A172 (cell line): Measurements from ENCODE around the gene PPM1G. TPM values are rescaled to one million over a fixed set of nuclear protein-coding genes. Genes with fewer than 3 reads are reported as not detected.

Experiments used
- DNase-seq: peaks from one replicate; pipeline ENCODE4 v3.0.0-alpha.2; 2015; ENCODE audit warnings: low spot score
- total RNA-seq: library from RNA; depleted of rRNA; stranded (reverse); fragments of >200 nt; shearing (Covaris generic); gene quantifications from 2 replicates; pipeline ENCODE4 v1.2.3, GENCODE V29; 2014

The PPM1G gene
- total RNA-seq, 1 experiment from 2014 or later = 200 TPM

DNA sequence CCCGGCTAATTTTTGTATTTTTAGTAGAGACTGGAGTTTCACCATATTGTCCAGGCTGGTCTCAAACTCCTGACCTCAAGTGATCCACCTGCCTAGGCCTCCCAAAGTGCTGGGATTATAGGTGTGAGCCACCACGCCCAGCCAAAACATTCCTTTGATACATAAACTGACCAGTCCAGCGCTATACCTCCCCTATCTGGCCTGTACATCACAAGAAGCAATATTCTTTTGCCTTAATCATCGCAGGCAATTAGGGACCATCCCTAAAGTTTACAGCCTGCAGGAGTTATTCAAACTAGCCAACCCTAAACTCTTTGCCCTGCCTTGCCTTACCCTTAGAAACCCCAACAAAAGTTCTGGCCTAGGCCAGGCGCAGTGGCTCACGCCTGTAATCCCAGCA lies 6.8 kb upstream of the PPM1G start:
- DNase-seq = no peak

DNA sequence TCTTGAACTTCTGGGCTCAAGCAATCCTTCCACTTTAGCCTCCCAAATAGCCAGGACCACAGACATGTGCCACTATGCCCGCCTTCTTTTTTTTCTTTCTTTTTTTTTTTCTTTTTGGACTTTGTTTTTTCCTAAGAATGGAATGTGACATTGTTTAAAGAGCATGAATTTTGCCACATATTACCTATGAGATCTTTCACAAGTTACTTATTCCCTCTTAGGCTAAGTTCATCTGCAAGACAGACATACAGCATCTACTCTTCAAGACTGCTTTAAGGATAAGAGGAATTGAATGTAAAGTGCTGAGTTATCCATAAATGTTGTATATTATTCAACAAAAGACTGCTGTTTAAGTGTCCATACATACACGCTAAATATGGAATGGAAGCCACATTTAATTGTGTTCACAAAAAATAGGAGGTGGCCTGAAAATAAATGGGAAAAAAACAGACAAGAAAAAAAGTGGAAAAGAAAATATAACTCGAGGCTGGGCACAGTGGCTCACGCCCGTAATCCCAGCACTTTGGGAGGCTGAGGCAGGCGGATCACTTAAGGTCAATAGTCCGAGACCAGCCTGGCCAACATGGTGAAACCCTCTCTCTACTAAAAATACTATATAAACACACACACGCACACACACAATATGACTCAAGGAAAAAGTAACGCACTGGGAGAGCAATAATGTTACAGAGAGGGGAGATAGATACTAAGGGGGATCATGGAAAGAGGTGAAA lies 3.2 kb upstream of the PPM1G start:
- no peak for DNase-seq

DNA sequence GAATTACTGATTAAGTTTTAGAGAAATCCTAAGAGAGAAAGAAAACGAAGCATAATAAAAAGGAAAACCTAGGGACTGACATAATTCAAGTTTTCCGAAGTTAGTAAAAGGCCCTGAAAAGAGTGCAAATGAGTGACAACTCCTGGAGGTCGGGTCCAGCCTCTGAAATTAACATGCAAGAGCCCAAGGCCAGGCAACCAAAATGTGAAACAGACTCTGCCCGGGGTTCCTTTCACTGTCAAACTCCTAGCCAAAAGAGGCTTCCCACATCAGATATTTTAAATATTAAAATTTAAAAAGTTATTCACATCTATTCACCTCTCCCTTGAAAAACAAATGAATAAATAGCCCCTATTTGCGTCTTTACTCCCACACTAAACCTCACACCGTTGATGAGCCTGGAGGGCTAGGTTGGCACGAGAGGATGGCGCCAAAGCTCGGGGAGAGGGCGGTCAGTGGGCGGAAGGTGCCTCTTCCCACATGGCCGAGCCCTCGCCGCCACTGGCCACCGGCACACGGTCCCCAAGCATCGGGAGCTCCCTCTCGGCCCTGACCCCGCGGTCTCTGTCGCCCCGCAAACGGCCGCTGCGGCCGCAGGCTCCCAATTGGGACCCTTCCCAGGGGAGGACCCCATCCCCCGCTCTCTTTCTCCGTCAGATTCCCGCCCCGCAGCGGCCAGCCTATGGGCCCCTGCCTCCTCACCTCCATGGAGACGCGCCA lies 630 bp downstream of the PPM1G start:
- no peak for DNase-seq

DNA sequence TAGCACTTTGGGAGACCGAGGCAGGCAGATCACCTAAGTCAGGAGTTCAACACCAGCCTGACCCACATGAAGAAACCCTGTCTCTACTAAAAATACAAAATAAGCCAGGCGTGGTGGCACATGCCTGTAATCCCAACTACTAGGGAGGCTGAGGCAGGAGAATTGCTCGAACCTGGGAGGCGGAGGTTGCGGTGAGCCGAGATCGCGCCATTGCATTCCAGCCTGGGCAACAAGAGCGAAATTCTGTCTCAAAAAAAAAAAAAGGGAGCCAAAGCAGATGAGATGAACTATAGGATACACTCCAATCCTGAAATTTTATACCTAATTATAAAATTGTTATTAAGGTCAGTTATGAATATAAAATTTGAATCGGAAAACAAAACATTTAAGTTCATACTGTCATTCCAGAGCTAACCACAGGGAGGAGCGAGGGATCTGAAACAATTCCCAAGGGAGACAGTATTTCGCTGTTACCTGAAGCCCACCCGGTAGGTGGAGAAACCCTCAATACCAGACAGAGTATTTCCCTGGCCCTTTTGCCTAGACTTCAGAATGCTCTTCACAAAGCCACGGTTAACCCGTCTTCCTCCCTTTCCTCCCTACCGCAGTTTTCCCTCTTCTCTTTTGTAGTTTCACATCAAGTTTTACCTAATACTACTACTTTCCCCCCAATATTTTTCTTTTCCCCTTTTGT lies 1.4 kb downstream of the PPM1G start:
- DNase-seq = peak; percentile 55

DNA sequence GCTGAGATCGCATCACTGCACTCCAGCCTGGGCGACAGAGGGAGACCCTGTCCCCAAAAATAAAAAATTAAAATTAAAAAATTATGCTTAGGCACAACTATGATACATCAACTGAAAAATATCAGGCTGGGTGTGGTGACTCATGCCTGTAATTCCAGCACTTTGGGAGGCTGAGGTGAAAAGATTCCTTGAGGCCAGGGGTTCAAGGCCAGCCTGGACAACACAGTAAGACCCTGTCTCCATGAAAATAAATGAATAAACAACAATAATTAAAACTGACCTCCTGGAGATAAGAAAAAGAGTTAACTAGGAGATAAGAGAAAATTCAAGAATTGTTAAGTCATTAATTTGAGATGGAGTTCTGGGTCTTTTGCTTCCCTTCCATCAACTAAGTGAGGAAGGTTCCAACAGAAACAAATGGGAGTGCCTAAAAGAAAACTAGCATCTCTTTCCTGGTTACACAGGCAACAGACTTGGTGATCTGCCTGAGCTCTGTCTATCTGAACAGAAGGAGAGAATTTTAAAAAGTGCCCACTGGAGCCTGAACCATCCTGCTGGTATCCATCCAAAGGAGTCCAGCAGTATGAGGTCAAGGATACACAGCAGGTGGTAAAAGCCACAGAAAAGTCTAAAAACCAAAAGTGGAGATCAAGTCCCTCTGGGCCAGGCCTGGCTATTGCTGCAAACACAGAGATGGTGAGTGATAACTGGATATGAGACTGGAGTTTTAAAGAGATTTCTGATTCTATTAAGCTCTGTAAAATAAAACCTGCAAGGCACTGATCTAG lies 8.8 kb downstream of the PPM1G start:
- DNase-seq = peak; percentile 41

DNA sequence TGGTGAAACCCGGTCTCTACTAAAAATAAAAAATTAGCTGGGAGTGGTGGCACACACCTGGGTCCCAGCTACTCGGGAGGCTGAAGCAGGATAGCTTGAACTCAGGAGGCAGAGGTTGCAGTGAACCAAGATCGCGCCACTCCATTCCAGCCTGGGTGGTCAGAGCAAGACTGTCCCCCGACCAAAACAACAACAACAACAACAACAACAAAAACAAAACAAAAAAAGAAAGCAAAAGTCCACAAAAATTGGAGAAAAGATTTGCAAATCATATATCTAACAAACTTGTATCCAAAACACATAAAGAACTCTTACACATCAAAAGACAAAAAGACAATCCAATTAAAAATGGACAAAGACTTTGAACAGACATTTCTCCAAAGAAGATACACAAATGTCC lies 10.4 kb downstream of the PPM1G start:
- DNase-seq = no peak

DNA sequence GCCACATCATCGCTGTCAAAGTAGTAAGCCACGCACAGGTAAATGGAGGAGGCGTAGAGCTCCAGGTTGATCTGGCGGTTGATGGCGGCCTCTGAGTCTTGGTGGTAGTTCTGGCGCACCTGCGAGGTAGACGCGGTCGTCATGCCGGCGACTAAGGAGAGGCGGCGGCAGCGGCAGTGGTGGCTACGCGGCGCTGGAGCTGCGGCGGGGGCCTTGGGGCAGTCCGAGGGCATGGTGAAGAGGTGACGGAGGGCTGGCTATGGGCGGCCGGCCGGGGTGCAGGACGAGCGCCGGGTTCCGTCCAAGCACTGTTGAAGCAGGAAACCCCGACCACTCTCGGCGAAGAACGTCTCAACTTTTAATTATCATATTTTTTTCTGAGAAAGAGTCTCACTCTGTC lies 16.2 kb downstream of the PPM1G start:
- no peak for DNase-seq

DNA sequence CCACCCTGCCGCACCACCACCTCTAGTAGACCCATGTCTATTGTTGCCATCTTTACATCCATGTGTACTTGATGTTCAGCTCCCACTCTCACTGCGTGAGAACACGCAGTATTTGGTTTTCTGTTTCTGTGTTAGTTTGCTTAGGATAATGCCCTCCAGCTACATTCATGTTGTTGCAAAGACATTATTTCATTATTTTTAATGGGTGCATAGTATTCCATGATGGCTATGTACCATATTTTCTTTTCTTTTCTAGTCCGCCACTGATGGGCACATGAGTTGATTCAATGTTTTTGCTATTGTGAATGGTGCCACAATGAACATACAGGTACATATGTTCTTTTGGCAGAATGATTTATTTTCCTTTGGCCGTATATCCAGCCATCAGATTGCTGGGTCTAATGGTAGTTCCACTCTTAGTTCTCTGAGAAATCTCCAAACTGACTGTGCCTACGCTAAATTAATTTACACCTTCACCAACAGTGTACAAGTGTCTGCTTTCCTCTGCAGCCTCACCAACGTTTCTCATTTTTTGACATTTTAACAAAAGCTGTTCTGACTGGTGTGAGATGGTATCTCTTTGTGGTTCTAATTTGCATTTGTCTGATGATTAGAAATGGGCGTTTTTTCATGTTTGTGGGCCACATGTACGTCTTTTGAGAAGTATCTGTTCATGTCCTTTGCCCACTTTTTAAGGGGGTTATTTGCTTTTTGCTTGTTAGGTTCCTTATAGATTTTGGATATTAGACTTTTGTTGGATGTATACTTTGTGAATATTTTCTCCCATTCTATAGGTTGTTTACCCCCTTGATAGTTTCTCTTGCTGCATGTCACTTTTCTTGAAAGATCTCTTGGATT lies 18.3 kb downstream of the PPM1G start:
- no peak for DNase-seq

DNA sequence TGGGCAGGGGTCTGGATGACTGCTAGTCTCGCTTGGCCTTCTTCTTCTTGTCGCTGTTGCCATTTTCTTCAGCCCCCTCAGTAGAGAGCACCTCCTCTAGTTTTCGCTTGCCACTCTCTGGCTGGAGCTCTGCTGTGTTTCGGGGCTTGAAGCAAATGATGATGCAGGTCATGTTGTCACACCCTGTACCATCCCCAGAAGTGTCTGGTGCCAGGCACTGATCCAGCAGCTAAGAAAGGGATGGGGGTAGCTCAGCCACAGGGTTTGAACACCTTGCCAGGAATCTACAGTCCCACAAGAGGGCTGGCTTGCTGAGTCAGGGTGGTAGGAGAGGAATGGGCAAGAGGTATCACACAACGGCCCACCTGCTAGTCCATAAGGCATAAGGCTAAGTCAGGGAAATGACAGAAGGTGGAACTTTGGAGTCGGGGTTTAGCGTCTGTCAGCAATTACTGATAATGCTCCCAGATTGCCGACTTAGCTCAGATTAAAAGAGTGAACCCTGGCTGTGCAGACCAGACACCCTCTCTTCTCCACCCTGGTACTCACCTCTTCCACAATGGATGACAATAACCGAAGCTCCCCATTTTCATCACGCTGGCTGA lies 27.7 kb downstream of the PPM1G start:
- no peak for DNase-seq

DNA sequence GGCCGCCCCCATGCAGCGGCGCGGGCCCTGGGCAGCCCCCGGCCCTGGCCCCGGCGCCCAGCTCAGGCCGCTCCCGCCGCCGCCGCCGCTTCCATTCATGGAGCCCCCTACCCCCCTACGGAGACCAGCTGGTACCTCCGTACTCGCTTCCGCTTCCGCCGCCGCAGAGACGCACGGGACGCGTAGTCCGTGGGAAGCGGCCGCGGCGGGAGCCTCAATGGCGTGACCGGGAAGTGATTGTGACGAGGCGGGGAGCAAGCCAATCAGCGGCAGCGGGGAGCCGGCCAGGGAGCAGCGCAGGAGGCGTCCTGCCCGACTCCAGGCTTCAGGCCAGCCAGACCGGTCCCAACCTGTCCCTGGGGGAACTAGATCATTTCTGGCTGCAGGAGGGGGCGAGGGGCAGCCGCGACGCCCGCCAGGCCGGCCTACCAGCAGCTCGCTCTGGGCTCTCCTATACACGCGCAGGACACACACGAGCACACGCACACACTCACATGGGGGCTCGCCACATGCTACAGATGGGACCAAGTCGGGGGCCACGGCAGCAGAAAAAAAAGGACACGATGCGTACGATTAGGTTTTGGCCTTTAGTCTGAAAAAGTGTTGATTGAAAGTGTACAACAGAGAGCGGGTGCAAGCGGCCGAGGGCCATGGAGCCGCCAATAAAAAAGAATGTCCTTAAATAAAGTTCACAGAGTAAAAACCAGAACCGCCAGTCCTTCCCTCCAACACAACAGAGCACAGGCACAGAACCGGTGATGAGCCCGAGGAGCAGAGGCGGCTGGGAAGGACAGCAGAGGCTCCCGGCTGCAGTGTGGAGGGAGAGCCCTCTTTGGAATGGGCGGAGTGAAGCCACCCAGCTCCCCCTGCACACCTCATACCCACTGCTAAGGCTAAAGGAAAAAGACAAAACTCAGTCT lies 28.5 kb downstream of the PPM1G start, which contains the start of gene ZNF513:
ZNF513 (minus strand) TSS at position 109 of the 920 bp plus-strand sequence. CDS start 208 bp downstream, outside the sequence.
- no peak for DNase-seq

DNA sequence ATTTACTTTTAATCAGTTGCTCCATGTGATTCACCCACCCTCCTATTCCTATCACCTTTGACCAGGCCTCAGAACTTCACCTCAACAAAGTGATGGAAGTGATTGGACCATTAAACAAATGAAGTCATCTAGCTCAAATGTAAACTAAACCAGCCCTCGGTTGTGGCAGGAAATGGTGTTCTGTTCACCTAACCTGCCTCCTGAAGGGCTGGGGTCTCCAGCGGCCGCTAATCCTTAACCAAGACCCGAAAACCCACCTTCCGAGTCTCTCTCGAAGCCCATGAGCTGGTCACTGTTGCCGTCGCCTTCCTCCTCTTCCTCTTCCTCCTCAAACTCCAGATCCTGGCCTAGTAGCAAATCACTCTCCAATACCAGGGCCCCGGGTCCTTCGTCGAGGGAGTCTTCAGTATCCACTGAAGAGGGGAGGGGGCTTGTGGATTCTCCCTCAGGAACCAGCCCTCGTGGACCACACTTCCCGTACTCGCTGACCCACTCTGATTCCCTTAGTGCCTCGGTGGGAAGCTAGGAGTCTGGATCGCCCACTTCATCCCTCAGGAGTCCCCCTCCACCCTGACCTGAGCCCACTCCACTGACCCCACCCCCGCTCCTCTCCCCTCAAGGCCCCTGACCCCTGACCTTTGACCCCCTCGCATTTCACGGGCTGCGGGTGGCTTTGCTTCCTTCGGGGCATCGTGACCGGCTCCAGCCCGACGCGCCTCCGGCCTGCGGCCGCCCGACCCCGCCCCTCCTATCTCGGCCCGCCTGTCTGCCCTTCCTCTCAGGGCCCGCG lies 29.4 kb downstream of the PPM1G start:
- DNase-seq = no peak

DNA sequence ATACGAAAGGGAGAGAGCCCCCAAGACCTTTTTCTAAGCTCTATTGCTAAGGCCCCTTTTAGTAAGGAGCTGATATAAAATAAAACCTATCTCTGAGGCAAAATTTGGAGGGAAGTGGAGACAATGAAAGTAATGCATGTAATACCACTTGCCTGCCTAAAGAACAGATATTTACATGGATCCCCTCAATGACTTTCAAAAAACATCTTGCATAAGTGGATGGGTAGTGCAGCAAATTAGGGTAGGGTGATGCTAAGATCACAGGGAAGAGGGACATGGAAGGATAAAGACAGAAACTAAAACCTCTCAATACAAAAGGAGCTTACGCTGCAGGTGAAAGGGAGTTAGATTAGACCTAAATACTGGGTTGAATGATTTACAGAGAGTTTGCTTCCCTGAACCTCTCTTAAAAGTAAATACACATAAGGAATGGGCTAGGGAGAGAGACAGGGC lies 30.0 kb downstream of the PPM1G start:
- no peak for DNase-seq

DNA sequence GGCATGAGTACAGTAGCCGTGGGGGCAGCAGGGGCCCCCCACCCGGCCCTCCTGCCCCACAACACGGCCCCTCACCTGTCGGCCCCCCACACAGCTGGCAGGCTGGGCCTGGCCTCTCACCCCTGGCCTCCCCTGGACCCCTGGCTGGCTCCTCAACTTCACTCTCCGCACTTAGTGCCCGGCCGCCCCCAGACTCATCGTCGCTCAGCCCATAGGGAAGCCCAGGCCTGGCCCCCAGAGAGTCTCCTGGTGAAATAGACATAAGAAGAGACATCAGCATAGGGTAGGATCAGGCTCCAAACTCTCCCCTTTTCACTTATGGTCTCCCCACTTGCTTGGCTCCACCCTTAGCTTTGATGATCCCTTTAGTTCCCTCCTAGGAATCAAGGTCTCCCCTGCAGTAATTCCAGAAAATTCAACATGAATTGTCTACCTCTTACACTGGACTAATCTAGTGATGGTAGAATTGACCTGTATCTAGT lies 30.5 kb downstream of the PPM1G start:
- no peak for DNase-seq

DNA sequence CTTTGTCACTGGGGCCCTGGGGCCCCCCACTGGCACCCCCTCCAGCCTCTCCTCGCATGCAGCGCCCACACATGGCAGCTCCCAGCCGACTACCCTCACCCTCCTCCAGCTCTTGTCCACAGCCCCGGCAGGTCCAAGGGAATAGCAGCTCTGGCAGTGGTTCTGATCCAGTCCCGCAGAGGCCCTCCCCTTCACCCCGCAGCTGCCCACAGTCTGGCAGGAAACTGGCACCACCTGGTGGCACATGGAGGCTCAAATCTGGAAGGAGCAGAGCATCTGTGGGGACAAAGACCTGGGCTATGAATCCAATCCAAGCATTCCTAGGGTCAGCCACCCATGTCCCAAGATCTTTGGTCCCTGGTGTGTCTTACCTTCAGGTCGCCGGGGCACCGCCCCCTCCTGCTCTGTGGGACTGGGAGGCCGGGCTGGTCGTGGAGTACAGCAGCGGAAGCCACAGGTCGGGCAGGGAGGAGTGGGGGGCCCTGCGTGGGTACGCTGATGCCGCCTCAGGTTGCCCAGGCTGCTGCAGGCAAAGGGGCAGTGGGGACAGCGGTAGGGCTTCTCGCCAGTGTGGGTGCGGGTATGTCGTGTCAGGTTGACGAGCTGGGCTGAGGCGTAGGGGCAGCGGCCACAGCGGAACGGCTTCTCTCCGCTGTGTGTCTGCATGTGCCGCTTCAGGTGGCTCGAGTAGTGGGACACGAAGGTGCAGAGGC lies 31.1 kb downstream of the PPM1G start:
- DNase-seq = no peak

DNA sequence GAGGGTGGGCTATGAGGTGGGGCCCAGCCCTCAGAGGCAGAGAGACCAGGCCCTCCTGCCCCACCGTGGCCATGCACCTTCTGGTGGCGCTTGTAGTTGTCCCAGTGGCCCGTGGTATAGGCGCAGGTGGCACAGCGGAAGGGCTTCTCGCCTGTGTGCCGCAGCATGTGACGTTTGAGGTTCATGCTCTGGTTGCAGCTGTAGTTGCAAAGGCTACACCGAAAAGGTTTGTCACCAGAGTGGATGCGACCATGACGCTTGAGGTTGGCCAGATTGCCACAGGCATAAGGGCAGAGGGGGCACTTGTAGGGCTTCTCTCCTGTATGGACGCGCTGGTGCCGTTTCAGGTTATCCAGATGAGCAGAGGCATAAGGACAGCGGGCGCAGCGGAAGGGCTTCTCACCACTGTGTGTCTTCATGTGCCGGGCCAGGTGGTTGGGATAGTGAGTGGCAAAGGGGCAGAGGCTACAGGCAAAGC lies 31.7 kb downstream of the PPM1G start:
- DNase-seq = no peak

DNA sequence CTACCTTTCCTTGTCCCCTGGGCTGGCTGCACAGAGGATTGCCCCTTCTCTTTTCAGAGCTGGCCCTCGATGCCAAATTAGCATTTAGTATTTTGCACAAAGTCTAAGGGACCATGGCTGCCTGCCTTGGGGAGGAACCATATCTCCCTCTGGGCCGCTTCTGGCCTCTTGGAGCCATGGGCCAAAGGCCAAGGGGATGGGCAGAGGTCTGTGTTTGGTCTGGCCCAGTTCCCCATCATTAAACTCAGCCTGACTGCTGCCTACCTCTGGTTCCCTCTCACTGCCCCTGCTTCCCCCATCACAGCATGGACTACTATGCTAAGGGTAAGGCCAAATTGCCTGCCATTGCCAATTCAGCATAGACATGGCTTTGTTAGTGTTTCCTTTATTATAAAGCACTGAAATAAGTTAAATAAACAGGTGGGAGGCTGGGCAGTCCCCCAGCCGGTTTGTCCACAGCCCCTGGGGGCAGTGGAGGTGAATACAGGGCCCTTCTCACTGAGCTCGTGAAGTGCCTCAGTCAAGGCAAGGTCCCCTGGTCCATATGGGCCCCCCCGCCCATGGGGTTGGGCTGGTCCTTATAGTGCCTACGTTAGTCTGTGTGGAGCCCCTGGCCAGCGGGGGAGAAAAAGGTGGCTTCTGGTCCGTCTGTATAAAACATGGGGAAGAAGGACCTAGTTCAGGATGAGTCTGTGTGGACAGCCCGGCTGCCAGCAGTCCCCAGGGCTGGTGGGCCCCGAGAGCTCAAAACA lies 32.3 kb downstream of the PPM1G start:
- no peak for DNase-seq
